Measurements from ENCODE around the gene AHNAK.
A peak's percentile ranks its signal among the peaks of the same experiment; 100 is the strongest.

DNA sequence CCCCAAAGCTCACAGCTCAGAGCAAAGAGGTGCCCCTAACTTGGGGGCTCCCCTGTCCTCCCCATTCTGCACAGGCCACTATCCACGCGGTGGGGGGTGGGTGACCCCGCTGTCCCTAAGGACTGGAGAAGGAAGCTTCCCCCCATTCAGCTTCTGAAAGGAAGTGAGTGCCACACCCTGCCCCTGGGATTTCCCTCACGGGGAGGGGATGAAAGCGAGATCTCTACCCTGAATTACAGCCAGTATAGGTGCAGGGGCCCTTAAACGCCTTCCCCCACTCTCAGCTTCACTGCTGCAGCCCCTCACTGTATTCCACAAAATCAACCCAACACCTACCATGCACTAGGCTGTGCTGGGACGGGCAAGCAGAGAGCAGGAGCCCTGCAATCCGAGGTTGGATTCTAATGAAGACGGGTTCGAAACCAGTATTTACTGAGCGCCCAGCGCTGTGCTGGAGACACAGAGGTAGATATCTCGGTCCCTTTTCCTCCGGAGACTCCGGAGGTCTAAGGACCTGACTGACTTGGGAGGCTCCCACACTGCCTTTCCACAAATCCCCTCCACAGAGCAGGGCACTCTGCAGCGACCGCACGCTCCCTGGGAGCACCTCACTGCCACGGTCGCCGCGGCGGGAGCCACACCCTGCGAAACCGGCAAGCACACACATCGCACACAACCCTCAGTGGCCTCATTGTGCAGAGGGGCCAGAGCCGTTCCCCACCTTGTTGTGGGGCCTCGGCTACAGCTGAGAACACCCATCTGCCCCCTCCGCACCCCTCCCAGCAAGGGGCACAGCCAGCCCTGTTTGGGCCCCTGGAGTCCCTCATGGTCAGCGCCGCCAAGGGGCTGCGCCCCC lies 1.8 kb downstream of the AHNAK start:
- TF ChIP-seq, protein P1, sequence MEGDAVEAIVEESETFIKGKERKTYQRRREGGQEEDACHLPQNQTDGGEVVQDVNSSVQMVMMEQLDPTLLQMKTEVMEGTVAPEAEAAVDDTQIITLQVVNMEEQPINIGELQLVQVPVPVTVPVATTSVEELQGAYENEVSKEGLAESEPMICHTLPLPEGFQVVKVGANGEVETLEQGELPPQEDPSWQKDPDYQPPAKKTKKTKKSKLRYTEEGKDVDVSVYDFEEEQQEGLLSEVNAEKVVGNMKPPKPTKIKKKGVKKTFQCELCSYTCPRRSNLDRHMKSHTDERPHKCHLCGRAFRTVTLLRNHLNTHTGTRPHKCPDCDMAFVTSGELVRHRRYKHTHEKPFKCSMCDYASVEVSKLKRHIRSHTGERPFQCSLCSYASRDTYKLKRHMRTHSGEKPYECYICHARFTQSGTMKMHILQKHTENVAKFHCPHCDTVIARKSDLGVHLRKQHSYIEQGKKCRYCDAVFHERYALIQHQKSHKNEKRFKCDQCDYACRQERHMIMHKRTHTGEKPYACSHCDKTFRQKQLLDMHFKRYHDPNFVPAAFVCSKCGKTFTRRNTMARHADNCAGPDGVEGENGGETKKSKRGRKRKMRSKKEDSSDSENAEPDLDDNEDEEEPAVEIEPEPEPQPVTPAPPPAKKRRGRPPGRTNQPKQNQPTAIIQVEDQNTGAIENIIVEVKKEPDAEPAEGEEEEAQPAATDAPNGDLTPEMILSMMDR (IDR thresholded peaks at IDR 0.05) = no peak
- TF ChIP-seq POLR2AphosphoS5 (IDR thresholded peaks at IDR 0.05) = peak; percentile 5
- no peak for TF ChIP-seq POLR2A (IDR thresholded peaks at IDR 0.05)

All from gastroesophageal sphincter (tissue), 3 donors.